SK-N-MC (cell line): ENCODE results near the gene INPP5J.

Experiments used
- DNase-seq: peaks from one replicate; pipeline ENCODE4 v3.0.0-alpha.2; 2011; ENCODE audit warnings: low read depth, low spot score
- H3K27ac ChIP-seq: fragments of 200-600 bp; sonication (generic); 2 replicates; pipeline ENCODE4 v1.5.1; 2016; ENCODE audit warnings: mixed run types
- H3K36me3 ChIP-seq: fragments of 200-600 bp; sonication (generic); 2 replicates; pipeline ENCODE4 v1.6.1; 2017; ENCODE audit warnings: antibody characterized with exemption, low read length, mixed read lengths; ENCODE audit not compliant: insufficient read depth
- H3K4me3 ChIP-seq: fragments of 200-600 bp; sonication (generic); 2 replicates; pipeline ENCODE4 v1.5.1; 2016
- H3K9ac ChIP-seq: fragments of 200-600 bp; sonication (generic); 2 replicates; pipeline ENCODE4 v1.8.0; 2017; ENCODE audit warnings: mixed run types, mixed read lengths; ENCODE audit not compliant: insufficient read length
- H3K9me3 ChIP-seq: fragments of 200-600 bp; sonication (generic); 2 replicates; pipeline ENCODE4 v1.6.1; 2017; ENCODE audit warnings: low read depth, mild to moderate bottlenecking, antibody characterized with exemption, low read length, moderate library complexity, mixed read lengths
- EZH2 ChIP-seq: fragments of 200-600 bp; sonication (generic); IDR thresholded peaks from one replicate; pipeline ENCODE4 v1.6.1; 2017; ENCODE audit warnings: antibody characterized with exemption
- FOXP2 ChIP-seq: optimal IDR thresholded peaks from 2 replicates; pipeline ENCODE3; 2011; ENCODE audit warnings: mild to moderate bottlenecking, moderate library complexity; ENCODE audit not compliant: insufficient read depth; ENCODE audit errors: extremely low read length, control extremely low read depth
- POLR2AphosphoS5 ChIP-seq: IDR thresholded peaks from 2 replicates; pipeline ENCODE4 v1.6.1; 2012; ENCODE audit warnings: mild to moderate bottlenecking, low read depth, low read length, borderline replicate concordance

The INPP5J gene

DNA sequence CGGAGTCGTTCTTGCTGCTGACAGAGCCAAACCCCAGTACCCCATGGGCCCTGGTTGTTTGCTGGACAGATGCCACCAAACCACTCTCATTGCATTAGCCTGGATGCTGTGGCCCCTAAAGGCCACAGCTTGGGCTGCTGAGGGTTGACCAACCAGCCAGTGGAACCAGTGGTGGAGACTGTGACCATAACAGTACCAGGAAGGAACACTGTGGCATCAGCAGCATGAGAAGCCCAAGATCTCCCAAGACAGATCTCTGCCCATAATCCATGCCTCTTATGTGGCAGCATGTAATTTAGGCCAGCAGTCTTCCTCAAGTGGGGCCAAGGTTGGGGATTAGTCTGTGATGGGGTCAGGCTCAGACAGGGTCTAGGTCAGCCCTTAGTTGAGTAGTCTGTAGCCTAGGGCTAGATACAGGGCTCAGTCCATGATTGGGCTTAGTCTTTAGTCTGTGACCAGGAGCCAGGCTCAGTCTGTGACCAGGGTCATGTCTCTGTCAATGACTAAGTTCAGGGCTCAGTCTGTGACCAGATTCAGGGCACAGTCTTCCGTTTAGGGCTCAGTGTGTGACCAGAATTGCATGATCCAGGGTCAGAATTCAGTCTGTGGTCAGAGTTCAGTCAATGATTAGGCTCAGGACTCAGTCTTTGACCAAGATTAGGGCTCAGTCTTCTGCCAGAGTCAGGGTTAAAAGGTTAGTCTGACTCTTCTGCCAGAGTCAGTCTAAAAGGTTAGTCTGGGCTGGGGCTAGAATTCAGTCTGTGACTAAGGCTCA lies 4.5 kb upstream of the INPP5J start:
- TF ChIP-seq POLR2AphosphoS5 (no peak), FOXP2 (no peak), EZH2 (no peak)
- Histone ChIP-seq H3K27ac (no peak overlapping the region), H3K4me3 (no peak overlapping the region), H3K9me3 (no peaks in the 10 kb centered on the region), H3K9ac (no peak overlapping the region), H3K36me3 (no peaks in the 10 kb centered on the region)
- DNase-seq, result no peak

DNA sequence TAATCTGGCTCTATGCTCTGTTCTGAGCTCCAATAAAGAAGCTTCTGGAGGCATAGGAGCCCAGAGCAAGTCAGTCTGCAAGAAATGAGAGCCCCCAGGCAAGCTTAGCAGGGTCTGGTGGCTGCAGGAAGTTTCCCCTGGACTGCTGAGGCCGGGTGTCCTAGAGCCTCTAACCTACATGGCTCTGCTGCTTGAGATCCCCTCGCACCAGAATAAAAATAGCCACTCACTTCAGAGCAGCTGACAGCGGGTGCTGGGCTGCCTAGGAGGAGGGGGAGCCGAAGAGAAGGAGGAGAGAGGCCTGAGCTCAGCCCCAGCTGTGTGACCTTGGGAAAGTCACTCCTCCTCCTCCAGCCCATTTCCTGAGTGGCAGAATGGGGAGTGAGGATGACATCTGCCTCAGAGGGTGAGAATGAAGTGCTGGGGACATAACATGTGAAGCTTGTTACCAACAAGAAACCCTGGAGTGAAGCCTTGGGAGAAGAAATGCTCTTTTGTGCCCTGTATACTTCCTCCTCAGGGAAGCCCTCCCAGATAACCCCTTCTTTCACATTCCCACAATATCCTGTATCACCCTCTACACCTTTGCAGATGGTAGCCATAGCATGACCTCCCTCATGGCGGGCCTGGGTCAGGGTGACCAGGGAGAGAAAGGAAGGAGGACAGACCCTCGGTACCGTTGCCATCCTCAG lies 3.6 kb upstream of the INPP5J start:
- H3K36me3 ChIP-seq, result no peaks in the 10 kb centered on the region
- H3K9ac ChIP-seq, result no peak overlapping the region
- H3K4me3 ChIP-seq, result no peak overlapping the region
- no peaks in the 10 kb centered on the region for H3K9me3 ChIP-seq
- no peak overlapping the region for H3K27ac ChIP-seq
- TF ChIP-seq EZH2 (no peak), POLR2AphosphoS5 (no peak), FOXP2 (no peak)
- DNase-seq, result no peak

DNA sequence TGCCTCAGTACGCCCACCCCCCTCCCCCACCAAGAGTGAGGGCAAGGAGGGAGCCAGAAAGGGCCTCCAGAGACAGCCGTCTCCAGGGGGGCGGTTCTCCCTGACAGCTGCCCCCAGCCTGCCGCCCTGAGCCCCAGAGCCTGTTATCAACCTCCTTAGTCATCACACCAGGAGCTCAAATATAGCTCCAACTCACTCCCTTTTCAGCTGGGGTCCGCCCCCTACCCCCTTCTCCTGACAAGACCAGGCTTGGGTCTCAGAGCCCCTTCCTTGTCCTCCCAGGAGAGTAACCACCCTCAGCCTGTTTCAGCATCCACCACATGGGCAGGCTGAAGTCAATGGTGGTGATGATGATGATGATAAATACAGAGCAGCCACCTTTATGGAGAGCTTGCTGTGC lies 2.5 kb upstream of the INPP5J start:
- H3K9ac ChIP-seq, result no peak overlapping the region
- no peaks in the 10 kb centered on the region for H3K9me3 ChIP-seq
- H3K4me3 ChIP-seq, result no peak overlapping the region
- no peak overlapping the region for H3K27ac ChIP-seq
- DNase-seq, result no peak
- H3K36me3 ChIP-seq, result no peaks in the 10 kb centered on the region
- TF ChIP-seq EZH2 (no peak), FOXP2 (no peak), POLR2AphosphoS5 (no peak)

DNA sequence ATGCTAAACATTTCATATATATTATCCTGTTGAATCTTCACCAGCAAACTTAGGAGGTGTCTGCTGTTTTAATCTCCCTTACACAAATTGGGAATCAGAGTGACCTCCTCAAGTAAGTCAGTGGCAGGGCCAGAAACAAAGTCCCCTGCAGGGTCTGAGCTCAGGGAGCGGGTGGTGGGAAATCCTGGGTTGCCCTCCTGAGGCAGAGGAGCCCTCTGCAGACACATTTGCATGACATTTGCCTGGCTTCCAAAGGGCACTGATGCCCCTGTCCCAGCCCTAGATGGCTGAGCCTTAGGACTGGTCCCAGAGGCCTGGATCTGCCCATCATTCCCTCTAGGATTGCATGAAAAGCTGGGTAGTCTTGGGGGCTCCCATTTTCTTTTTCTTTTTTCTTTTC lies 2.1 kb upstream of the INPP5J start:
- TF ChIP-seq FOXP2 (no peak), EZH2 (no peak), POLR2AphosphoS5 (no peak)
- no peak for DNase-seq
- H3K4me3 ChIP-seq, result no peak overlapping the region
- H3K9ac ChIP-seq, result no peak overlapping the region
- no peak overlapping the region for H3K27ac ChIP-seq
- H3K36me3 ChIP-seq, result no peaks in the 10 kb centered on the region
- no peaks in the 10 kb centered on the region for H3K9me3 ChIP-seq

DNA sequence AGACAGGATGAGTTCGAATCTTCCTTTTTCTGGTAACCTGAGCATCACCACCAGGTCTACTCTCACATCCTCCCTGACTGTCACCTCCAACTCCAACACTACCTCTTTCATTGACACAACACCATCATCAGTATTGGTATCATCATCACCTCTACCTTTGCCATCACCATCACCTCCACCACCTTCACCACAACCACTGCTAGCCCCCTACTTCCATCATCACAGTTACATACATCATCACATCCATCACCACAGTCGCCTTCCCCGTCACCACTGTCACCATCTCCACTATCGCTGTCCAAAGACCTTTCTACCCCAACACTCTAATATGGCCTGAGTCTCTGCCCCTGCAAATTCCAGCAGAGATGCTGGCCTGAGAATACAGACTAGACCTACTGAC lies 1.4 kb upstream of the INPP5J start:
- no peaks in the 10 kb centered on the region for H3K36me3 ChIP-seq
- H3K27ac ChIP-seq, result no peak overlapping the region
- TF ChIP-seq POLR2AphosphoS5 (no peak), EZH2 (no peak), FOXP2 (no peak)
- H3K9ac ChIP-seq, result no peak overlapping the region
- no peak for DNase-seq
- no peak overlapping the region for H3K4me3 ChIP-seq
- no peaks in the 10 kb centered on the region for H3K9me3 ChIP-seq

DNA sequence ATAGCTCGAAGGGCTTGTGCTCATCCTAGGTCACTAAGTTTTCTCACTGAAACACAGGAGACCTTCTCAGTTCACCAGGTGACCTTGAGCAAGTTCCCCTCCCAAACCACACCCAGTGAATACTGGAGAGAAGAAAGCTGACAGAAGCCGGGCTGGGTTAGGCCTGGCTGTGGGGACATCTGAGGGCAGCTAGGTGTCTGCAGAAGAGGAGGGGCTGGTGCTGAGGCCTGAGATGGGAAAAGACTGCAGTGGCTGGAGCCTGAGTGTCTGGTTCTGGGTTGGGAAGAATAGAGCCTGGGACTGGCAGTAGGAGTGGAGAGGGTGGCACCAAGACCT lies 602 bp upstream of the INPP5J start:
- Histone ChIP-seq H3K36me3 (no peaks in the 10 kb centered on the region), H3K27ac (no peak overlapping the region), H3K9me3 (no peaks in the 10 kb centered on the region), H3K4me3 (no peak overlapping the region), H3K9ac (no peak overlapping the region)
- no peak for DNase-seq
- TF ChIP-seq POLR2AphosphoS5, result no peak

DNA sequence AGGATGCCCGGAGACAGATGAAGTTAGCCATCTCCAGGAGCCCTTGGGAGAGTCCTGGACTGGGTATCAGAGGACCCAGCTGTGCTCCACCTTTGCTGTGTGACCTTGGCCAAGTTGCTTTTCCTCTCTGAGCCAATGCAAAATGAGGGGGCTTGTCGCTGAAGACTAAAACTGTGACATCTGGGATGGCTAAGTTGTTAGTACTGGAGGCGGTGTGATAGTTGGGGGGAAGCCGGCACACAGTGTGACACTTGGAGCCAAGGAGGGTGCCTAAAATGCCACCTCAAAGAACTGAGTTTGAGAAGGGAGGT lies 481 bp downstream of the INPP5J start:
- no peak for DNase-seq
- Histone ChIP-seq H3K36me3 (no peaks in the 10 kb centered on the region), H3K27ac (no peak overlapping the region), H3K9ac (peak overlapping the region; percentile 56), H3K9me3 (no peaks in the 10 kb centered on the region), H3K4me3 (peak overlapping the region; percentile 74)
- TF ChIP-seq POLR2AphosphoS5 (no peak), EZH2 (no peak), FOXP2 (no peak)

DNA sequence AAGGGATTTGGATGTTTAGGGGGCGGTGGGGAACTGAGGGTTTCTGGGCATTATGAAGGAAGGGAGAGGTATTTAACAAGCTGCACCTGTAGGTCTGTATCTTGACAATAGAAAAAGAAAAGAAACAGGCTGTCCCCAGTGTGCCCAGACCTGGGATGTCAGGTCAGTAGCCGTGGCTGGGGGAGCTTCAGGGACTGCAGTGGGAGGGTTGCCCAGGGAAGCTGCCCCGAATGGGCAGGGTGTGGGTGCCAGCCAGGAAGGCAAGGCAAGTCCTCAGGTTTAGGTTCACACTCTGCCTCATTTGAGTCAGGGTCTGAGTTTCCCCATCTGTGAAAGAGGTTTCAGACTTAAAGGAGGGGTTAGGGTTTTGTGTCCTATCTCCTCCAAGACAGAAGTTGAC lies 1.5 kb downstream of the INPP5J start:
- Histone ChIP-seq H3K9ac (no peak overlapping the region), H3K36me3 (no peaks in the 10 kb centered on the region), H3K4me3 (no peak overlapping the region), H3K9me3 (no peaks in the 10 kb centered on the region), H3K27ac (no peak overlapping the region)
- DNase-seq, result no peak
- TF ChIP-seq POLR2AphosphoS5 (no peak), EZH2 (no peak), FOXP2 (no peak)

DNA sequence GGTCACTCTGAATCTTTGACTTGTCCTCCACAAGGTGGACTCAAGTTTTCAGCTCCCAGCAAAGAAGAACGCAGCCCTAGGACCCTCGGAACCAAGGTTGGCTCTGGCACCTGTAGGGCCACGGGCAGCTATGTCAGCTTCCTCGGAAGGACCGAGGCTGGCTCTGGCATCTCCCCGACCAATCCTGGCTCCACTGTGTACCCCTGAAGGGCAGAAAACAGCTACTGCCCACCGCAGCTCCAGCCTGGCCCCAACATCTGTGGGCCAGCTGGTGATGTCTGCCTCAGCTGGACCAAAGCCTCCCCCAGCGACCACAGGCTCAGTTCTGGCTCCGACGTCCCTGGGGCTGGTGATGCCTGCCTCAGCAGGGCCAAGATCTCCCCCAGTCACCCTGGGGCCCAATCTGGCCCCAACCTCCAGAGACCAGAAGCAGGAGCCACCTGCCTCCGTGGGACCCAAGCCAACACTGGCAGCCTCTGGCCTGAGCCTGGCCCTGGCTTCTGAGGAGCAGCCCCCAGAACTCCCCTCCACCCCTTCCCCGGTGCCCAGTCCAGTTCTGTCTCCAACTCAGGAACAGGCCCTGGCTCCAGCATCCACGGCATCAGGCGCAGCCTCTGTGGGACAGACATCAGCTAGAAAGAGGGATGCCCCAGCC lies 2.2 kb downstream of the INPP5J start:
- Histone ChIP-seq H3K9me3 (no peaks in the 10 kb centered on the region), H3K27ac (no peak overlapping the region), H3K9ac (no peak overlapping the region), H3K36me3 (no peaks in the 10 kb centered on the region), H3K4me3 (no peak overlapping the region)
- TF ChIP-seq FOXP2 (no peak), EZH2 (no peak), POLR2AphosphoS5 (no peak)
- no peak for DNase-seq
